Panc1 (cell line): Measurements from ENCODE around the gene RCN2. TPM values are rescaled to one million over a fixed set of nuclear protein-coding genes. Genes with fewer than 3 reads are reported as not detected.

Source experiments
- ATAC-seq: fragments of 200-7000 bp; cut with Tn5 transposase; 2 replicates; pipeline ENCODE4 v1.9.1; 2020; ENCODE audit warnings: mild to moderate bottlenecking, moderate library complexity
- BruUV-seq: library from RNA; stranded (reverse); fragments of 400-500 nt; replicated peaks from 2 replicates; lab custom pipeline; 2021; lab: Mats Ljungman, UMichigan
- CTCF ChIA-PET: fragments of 300-600 bp; sonication (Branson Sonifier 250); formaldehyde crosslinking; loops from one replicate; lab custom pipeline; 2022; ENCODE audit warnings: antibody characterized with exemption; lab: Charles Lee
- POLR2A ChIA-PET: fragments of 300-600 bp; sonication (Branson Sonifier 250); formaldehyde crosslinking; loops from one replicate; lab custom pipeline; 2022; ENCODE audit warnings: antibody characterized with exemption; lab: Charles Lee
- DNase-seq: peaks from one replicate; pipeline ENCODE4 v3.0.0-alpha.2; 2010; ENCODE audit warnings: low read depth, low spot score
- H3K27ac ChIP-seq: 2 replicates; pipeline ENCODE4 v1.5.1; 2011; ENCODE audit warnings: mild to moderate bottlenecking, low read length, inconsistent platforms
- H3K27me3 ChIP-seq: fragments of 200-500 bp; sonication (Bioruptor generic); 2 replicates; pipeline ENCODE4 v1.6.0; 2014; ENCODE audit warnings: low read length, inconsistent platforms; ENCODE audit not compliant: control insufficient read depth, insufficient read depth
- H3K36me3 ChIP-seq: fragments of 200-500 bp; sonication (Bioruptor generic); 2 replicates; pipeline ENCODE4 v1.5.1; 2014; ENCODE audit warnings: inconsistent platforms, mild to moderate bottlenecking, low read length, moderate library complexity; ENCODE audit not compliant: control insufficient read depth, insufficient read depth
- H3K4me1 ChIP-seq: 2 replicates; pipeline ENCODE4 v1.5.1; 2011; ENCODE audit warnings: inconsistent platforms, mild to moderate bottlenecking, low read length, moderate library complexity; ENCODE audit not compliant: control insufficient read depth, insufficient read depth
- H3K4me3 ChIP-seq, 2 experiments: 2 replicates each; pipeline ENCODE4 v1.5.1; 2011 to 2012; ENCODE audit warnings: low read depth in 2 of 2, low read length in 2 of 2, mild to moderate bottlenecking in 2 of 2, inconsistent platforms in 1 of 2, moderate library complexity in 1 of 2
- H3K9me3 ChIP-seq: fragments of 200-500 bp; sonication (Bioruptor generic); 2 replicates; pipeline ENCODE4 v1.5.1; 2014; ENCODE audit warnings: low read depth, mild to moderate bottlenecking, inconsistent platforms, low read length, moderate library complexity; ENCODE audit not compliant: control insufficient read depth, insufficient read depth
- POLR2AphosphoS5 ChIP-seq: IDR thresholded peaks from 2 replicates; pipeline ENCODE4 v1.6.1; 2012; ENCODE audit warnings: mild to moderate bottlenecking, low read depth, low read length, moderate library complexity
- SIN3A ChIP-seq: IDR thresholded peaks from 2 replicates; pipeline ENCODE4 v1.6.1; 2012; ENCODE audit warnings: low read depth, mild to moderate bottlenecking, low read length, moderate library complexity, borderline replicate concordance; ENCODE audit not compliant: insufficient read depth
- TCF7L2 ChIP-seq: IDR thresholded peaks from 2 replicates; pipeline ENCODE4 v1.6.1; 2011; ENCODE audit warnings: mild to moderate bottlenecking, low read depth, low read length, inconsistent platforms
- in situ Hi-C: cut with HindIII; loops from 2 replicates; pipeline ENCODE4 v1.10.0; 2016; ENCODE audit warnings: low sequenced_read_pairs, low pct_unique_long_range_greater_than_20kb
- intact Hi-C: fragments of 100-400 bp; cut with micrococcal nuclease; formaldehyde crosslinking; loops from one replicate; pipeline ENCODE4 v1.10.0; 2022; ENCODE audit not compliant: unreplicated experiment
- total RNA-seq: library from RNA; stranded (reverse); gene quantifications from one replicate; pipeline ENCODE4 v1.2.1, GENCODE V29; 2021; ENCODE audit not compliant: unreplicated experiment
- TF ChIP-seq, protein P1 (sequence below): fragments of 450-650 bp; IDR thresholded peaks from 2 replicates; pipeline ENCODE4 v1.5.1; 2017; ENCODE audit warnings: mild to moderate bottlenecking
- TF ChIP-seq, protein P2 (sequence below), 2 experiments: IDR thresholded peaks; 2 replicates each; pipeline ENCODE4 v1.6.1; 2011 to 2012; ENCODE audit warnings: low read depth in 2 of 2, control low read depth in 1 of 2, low read length in 1 of 2, mild to moderate bottlenecking in 1 of 2, moderate library complexity in 1 of 2; ENCODE audit not compliant: insufficient read depth in 1 of 2

RCN2 gene
- total RNA-seq, 1 experiment from 2014 or later, result 60.7 TPM

DNA sequence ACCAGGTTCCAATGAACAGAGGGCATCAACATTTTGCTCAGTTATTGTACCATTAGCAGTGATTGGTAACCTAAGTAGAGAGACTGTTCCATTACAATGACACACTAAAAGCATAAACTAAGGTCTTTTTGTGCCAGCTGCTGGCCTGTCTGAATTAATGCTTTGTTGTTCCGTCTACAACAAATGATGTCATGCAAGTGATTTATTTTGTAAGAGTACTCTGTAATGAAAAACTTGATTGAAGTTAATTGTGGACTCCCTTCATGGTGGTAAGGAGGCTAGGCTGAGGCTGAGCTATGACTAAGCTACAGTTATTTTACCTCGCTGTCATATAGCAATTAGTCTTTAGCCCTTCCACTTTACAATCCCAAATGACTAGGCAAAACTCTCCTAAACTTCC, 23.2 kb downstream of the RCN2 start:
- H3K4me1 ChIP-seq, result no peaks in the 10 kb centered on the region
- in situ Hi-C loops (no loop called here), intact Hi-C loops (no loop called here)
- ATAC-seq, result no peak
- peaks cover under 1% of the 10 kb centered on the region; the same call in 1 of the 2 replicates for H3K36me3 ChIP-seq
- ChIA-PET CTCF (no interaction called here), POLR2A (interaction anchor here (0.6 kb wide), 1 partner anchor 20 kb away, joined by 3 read pairs; no protein-coding TSS in a partner anchor)
- no TSS peak for BruUV-seq
- TF ChIP-seq SIN3A, result no peak
- TF ChIP-seq, protein P1, sequence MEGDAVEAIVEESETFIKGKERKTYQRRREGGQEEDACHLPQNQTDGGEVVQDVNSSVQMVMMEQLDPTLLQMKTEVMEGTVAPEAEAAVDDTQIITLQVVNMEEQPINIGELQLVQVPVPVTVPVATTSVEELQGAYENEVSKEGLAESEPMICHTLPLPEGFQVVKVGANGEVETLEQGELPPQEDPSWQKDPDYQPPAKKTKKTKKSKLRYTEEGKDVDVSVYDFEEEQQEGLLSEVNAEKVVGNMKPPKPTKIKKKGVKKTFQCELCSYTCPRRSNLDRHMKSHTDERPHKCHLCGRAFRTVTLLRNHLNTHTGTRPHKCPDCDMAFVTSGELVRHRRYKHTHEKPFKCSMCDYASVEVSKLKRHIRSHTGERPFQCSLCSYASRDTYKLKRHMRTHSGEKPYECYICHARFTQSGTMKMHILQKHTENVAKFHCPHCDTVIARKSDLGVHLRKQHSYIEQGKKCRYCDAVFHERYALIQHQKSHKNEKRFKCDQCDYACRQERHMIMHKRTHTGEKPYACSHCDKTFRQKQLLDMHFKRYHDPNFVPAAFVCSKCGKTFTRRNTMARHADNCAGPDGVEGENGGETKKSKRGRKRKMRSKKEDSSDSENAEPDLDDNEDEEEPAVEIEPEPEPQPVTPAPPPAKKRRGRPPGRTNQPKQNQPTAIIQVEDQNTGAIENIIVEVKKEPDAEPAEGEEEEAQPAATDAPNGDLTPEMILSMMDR, result no peak
- TF ChIP-seq POLR2AphosphoS5, result no peak
- TF ChIP-seq, protein P2, sequence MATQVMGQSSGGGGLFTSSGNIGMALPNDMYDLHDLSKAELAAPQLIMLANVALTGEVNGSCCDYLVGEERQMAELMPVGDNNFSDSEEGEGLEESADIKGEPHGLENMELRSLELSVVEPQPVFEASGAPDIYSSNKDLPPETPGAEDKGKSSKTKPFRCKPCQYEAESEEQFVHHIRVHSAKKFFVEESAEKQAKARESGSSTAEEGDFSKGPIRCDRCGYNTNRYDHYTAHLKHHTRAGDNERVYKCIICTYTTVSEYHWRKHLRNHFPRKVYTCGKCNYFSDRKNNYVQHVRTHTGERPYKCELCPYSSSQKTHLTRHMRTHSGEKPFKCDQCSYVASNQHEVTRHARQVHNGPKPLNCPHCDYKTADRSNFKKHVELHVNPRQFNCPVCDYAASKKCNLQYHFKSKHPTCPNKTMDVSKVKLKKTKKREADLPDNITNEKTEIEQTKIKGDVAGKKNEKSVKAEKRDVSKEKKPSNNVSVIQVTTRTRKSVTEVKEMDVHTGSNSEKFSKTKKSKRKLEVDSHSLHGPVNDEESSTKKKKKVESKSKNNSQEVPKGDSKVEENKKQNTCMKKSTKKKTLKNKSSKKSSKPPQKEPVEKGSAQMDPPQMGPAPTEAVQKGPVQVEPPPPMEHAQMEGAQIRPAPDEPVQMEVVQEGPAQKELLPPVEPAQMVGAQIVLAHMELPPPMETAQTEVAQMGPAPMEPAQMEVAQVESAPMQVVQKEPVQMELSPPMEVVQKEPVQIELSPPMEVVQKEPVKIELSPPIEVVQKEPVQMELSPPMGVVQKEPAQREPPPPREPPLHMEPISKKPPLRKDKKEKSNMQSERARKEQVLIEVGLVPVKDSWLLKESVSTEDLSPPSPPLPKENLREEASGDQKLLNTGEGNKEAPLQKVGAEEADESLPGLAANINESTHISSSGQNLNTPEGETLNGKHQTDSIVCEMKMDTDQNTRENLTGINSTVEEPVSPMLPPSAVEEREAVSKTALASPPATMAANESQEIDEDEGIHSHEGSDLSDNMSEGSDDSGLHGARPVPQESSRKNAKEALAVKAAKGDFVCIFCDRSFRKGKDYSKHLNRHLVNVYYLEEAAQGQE (IDR thresholded peaks at IDR 0.05; ENCODE audit: insufficient read depth in 1 of 2, low read depth in 2 of 2, low read length in 1 of 2), result no peak
- no peak for TF ChIP-seq TCF7L2
- H3K9me3 ChIP-seq, result no peaks in the 10 kb centered on the region
- no peak overlapping the region for H3K4me3 ChIP-seq
- no peaks in the 10 kb centered on the region for H3K27me3 ChIP-seq
- H3K27ac ChIP-seq, result no peak overlapping the region
- DNase-seq, result no peak

DNA sequence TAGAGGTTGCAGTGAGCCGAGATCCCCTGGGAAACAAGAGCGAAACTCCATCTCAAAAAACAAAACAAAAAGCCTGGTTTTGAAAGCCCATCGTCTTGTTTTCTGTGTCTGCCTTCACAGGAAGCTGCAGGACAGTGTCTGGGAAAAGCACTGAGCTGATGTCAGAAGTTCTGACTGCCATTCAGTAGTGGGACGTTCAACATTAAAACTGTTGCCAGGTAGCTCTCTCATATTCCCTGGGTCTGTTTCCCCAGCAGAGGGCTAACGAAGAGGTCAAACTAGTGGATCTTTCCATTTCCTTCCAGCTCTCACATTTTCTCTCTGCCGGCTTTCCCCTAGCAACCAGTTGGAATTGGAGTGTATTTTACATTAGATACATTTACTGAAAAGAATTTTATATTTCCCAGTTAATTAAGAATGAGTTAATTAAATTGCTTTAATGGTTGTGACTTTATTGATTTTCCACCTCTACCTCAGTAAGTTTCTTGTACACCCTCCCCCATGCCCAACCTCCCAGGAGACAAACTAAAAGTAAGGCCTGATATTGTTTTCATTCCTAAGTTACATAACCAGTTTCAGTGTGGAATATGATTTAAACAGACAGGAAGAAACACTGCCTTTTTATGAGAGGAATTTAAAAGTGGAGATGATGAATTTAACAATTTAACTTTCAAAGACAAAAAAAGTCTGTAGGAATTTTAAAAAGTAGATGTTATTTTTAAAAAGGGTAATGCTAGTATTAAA, 29.9 kb downstream of the RCN2 start:
- no peaks in the 10 kb centered on the region for H3K9me3 ChIP-seq
- ATAC-seq (no peak), DNase-seq (no peak)
- POLR2A ChIA-PET, result no interaction called here
- CTCF ChIA-PET, result no interaction called here
- peaks cover 3% of the 10 kb centered on the region; the same call in 1 of the 2 replicates for H3K27me3 ChIP-seq
- H3K4me3 ChIP-seq, result no peak overlapping the region
- no TSS peak for BruUV-seq
- TF ChIP-seq, protein P1, result 0 out of 2 replicates have a peak, but pooled peaks have one; percentile 5
- TF ChIP-seq POLR2AphosphoS5, result no peak
- in situ Hi-C loops, result no loop called here
- intact Hi-C loops, result no loop called here
- H3K27ac ChIP-seq, result no peak overlapping the region
- H3K36me3 ChIP-seq, result no peaks in the 10 kb centered on the region
- H3K4me1 ChIP-seq, result no peaks in the 10 kb centered on the region
